ENCODE measurements around the gene USH2A.

The USH2A gene

GRCh38 chr1:216051071-216051470, 372.2 kb downstream of the USH2A start:
- no peak overlapping the region for H3K4me3 ChIP-seq (ENCODE audit: low read depth, low read length)
- POLR2A ChIA-PET = no interaction called here
- TF ChIP-seq YY1 (tag by site-specific recombination; IDR thresholded peaks at IDR 0.05) (no peak), ZNF561 (tag by site-specific recombination; IDR thresholded peaks at IDR 0.05; ENCODE audit: borderline replicate concordance) (no peak), ZNF10 (tag by site-specific recombination; IDR thresholded peaks at IDR 0.05) (no peak), ZBTB6 (tag by site-specific recombination; IDR thresholded peaks at IDR 0.05) (no peak), ZNF223 (tag by site-specific recombination; IDR thresholded peaks at IDR 0.05) (no peak), ZNF202 (tag by site-specific recombination; IDR thresholded peaks at IDR 0.05; ENCODE audit: borderline replicate concordance) (no peak), GLI4 (tag by site-specific recombination; IDR thresholded peaks at IDR 0.05) (no peak), ZNF768 (tag by site-specific recombination; IDR thresholded peaks at IDR 0.05) (no peak)
- no peaks in the 10 kb centered on the region for H3K4me1 ChIP-seq (ENCODE audit: control insufficient read depth, insufficient read depth, low read length)
- H3K36me3 ChIP-seq (ENCODE audit: control insufficient read depth in 2 of 2, insufficient read depth in 1 of 2, low read length in 2 of 2) = no peaks in the 10 kb centered on the region
- no peak overlapping the region for H3K27ac ChIP-seq (ENCODE audit: extremely low read depth, low read depth, low read length)
- CTCF ChIA-PET = interaction anchor here (0.6 kb wide), 1 partner anchor 262 kb away, joined by 3 read pairs; no protein-coding TSS in a partner anchor
- H3K9me3 ChIP-seq (ENCODE audit: control insufficient read depth, insufficient read depth, low read depth, low read length) = no peaks in the 10 kb centered on the region

- POLR2A ChIA-PET = no interaction called here
Measured at GRCh38 chr1:216049741-216050430, 373.4 kb downstream of the USH2A start.

GRCh38 chr1:216047811-216048572, 375.3 kb downstream of the USH2A start:
- H3K4me3 ChIP-seq (ENCODE audit: low read depth, low read length) = no peak overlapping the region
- H3K27ac ChIP-seq (ENCODE audit: extremely low read depth, low read depth, low read length) = no peak overlapping the region
- H3K36me3 ChIP-seq (ENCODE audit: control insufficient read depth in 2 of 2, insufficient read depth in 1 of 2, low read length in 2 of 2) = no peaks in the 10 kb centered on the region
- no peaks in the 10 kb centered on the region for H3K9me3 ChIP-seq (ENCODE audit: control insufficient read depth, insufficient read depth, low read depth, low read length)
- ChIA-PET POLR2A (no interaction called here), CTCF (interaction anchor here (0.7 kb wide), 1 partner anchor 167 kb away, joined by 3 read pairs; no protein-coding TSS in a partner anchor)
- no peaks in the 10 kb centered on the region for H3K4me1 ChIP-seq (ENCODE audit: control insufficient read depth, insufficient read depth, low read length)
- no peak for TF ChIP-seq GLIS1 (tag by site-specific recombination; IDR thresholded peaks at IDR 0.05)
- no peak for TF ChIP-seq ZNF354C (tag by site-specific recombination; IDR thresholded peaks at IDR 0.05; ENCODE audit: borderline replicate concordance, low read depth)
- no peak for TF ChIP-seq ZNF488 (tag by site-specific recombination; IDR thresholded peaks at IDR 0.05)
- no peak for TF ChIP-seq ZNF24 (tag by site-specific recombination; IDR thresholded peaks at IDR 0.05)
- no peak for TF ChIP-seq ZBTB48 (tag by site-specific recombination; IDR thresholded peaks at IDR 0.05)
- TF ChIP-seq SCRT2 (tag by site-specific recombination; IDR thresholded peaks at IDR 0.05) = no peak
- no peak for TF ChIP-seq KLF17 (tag by site-specific recombination; IDR thresholded peaks at IDR 0.05)
- no peak for TF ChIP-seq ZNF548 (tag by site-specific recombination; IDR thresholded peaks at IDR 0.05)
- TF ChIP-seq HOXA7 (CRISPR knock-in tag; IDR thresholded peaks at IDR 0.05; ENCODE audit: borderline replicate concordance) = no peak

More at GRCh38 chr1:216049741-216050430, 373.4 kb downstream of the USH2A start:
- Histone ChIP-seq H3K4me3 (ENCODE audit: low read depth, low read length) (no peak overlapping the region), H3K27ac (ENCODE audit: extremely low read depth, low read depth, low read length) (no peak overlapping the region), H3K36me3 (ENCODE audit: control insufficient read depth in 2 of 2, insufficient read depth in 1 of 2, low read length in 2 of 2) (no peaks in the 10 kb centered on the region), H3K9me3 (ENCODE audit: control insufficient read depth, insufficient read depth, low read depth, low read length) (no peaks in the 10 kb centered on the region), H3K4me1 (ENCODE audit: control insufficient read depth, insufficient read depth, low read length) (no peaks in the 10 kb centered on the region)
- CTCF ChIA-PET = interaction anchor here (1.2 kb wide), 1 partner anchor 13 kb away, joined by 3 read pairs; no protein-coding TSS in a partner anchor
- TF ChIP-seq RBAK (tag by site-specific recombination; IDR thresholded peaks at IDR 0.05) (no peak), CTCF (tag by site-specific recombination; IDR thresholded peaks at IDR 0.05) (no peak), ZNF548 (tag by site-specific recombination; IDR thresholded peaks at IDR 0.05) (no peak), ZNF433 (tag by site-specific recombination; IDR thresholded peaks at IDR 0.05; ENCODE audit: low read depth) (no peak), ZBTB26 (tag by site-specific recombination; optimal IDR thresholded peaks at IDR 0.05) (no peak), ZNF37A (tag by site-specific recombination; IDR thresholded peaks at IDR 0.05) (no peak)

Measured in HEK293 (cell line).